K562 (cell line): Measurements from ENCODE around the gene CBX3. TPM values are rescaled to one million over a fixed set of nuclear protein-coding genes. Genes with fewer than 3 reads are reported as not detected.
A peak's percentile ranks its signal among the peaks of the same experiment; 100 is the strongest.

Source experiments
- CCNT2 ChIP-seq: IDR thresholded peaks from 2 replicates; pipeline ENCODE4 v1.6.1; 2011; ENCODE audit warnings: borderline replicate concordance, low read depth, mild to moderate bottlenecking, moderate library complexity, mixed read lengths, low read length; ENCODE audit not compliant: insufficient read length; ENCODE audit errors: extremely low read depth
- DPF2 ChIP-seq: fragments of 450-650 bp; IDR thresholded peaks from 2 replicates; pipeline ENCODE4 v1.6.1; 2016
- ETS2 ChIP-seq: IDR thresholded peaks from 2 replicates; pipeline ENCODE4 v1.6.1; 2016; ENCODE audit warnings: borderline replicate concordance, missing genetic modification characterization, mild to moderate bottlenecking, moderate library complexity, missing compliant biosample characterization; ENCODE audit not compliant: poor library complexity, severe bottlenecking
- HDAC1 ChIP-seq, 2 experiments: fragments of 450-650 bp; IDR thresholded peaks; 2 replicates each; pipeline ENCODE4 v1.6.1; 2016 to 2017; ENCODE audit warnings: inconsistent platforms in 1 of 2, mild to moderate bottlenecking in 1 of 2, moderate library complexity in 1 of 2
- SMAD3 ChIP-seq: fragments of 450-650 bp; formaldehyde crosslinking; conservative IDR thresholded peaks from 2 replicates; pipeline ENCODE4 v1.4.0; 2020; ENCODE audit warnings: mild to moderate bottlenecking
- TEAD4 ChIP-seq, 2 experiments: sonication (generic) in 1 of 2; formaldehyde crosslinking in 1 of 2; IDR thresholded peaks; 2 replicates each; pipeline versions ENCODE4 v1.6.1 to v1.8.0; 2012 to 2022; ENCODE audit warnings: borderline replicate concordance in 1 of 2, inconsistent platforms in 1 of 2, low read length in 1 of 2, mild to moderate bottlenecking in 1 of 2, missing genetic modification reagents in 1 of 2
- YY1 ChIP-seq, 3 experiments: IDR thresholded peaks; 2 replicates each; pipeline ENCODE4 v1.6.1; 2011; ENCODE audit warnings: low read length in 2 of 3, mild to moderate bottlenecking in 2 of 3, moderate library complexity in 2 of 3, borderline replicate concordance in 1 of 3, control low read depth in 1 of 3, low read depth in 1 of 3; ENCODE audit not compliant: insufficient read depth in 3 of 3, insufficient replicate concordance in 2 of 3, control insufficient read depth in 1 of 3, insufficient read length in 1 of 3; ENCODE audit errors: extremely low read depth in 1 of 3
- ZEB2 ChIP-seq: fragments of 450-650 bp; IDR thresholded peaks from 2 replicates; pipeline ENCODE4 v1.6.1; 2016
- ZHX1 ChIP-seq: fragments of 150-350 bp; conservative IDR thresholded peaks from 2 replicates; pipeline ENCODE4 v1.6.1; 2014; ENCODE audit warnings: low read length
- ZNF165 ChIP-seq: fragments of 250-450 bp; sonication (Bioruptor Pico); IDR thresholded peaks from 2 replicates; pipeline ENCODE4 v1.4.0; 2020; ENCODE audit warnings: borderline replicate concordance
- ZNF551 ChIP-seq: fragments of 250-450 bp; sonication (Bioruptor Pico); IDR thresholded peaks from 2 replicates; pipeline ENCODE4 v1.5.0; 2021; ENCODE audit warnings: mild to moderate bottlenecking, moderate library complexity
- ZNF717 ChIP-seq: fragments of 250-450 bp; sonication (Bioruptor Pico); IDR thresholded peaks from 2 replicates; pipeline ENCODE4 v1.5.0; 2021
- polyA plus RNA-seq, 8 experiments: library from polyadenylated mRNA; depleted of rRNA in 4 of 8; stranded (reverse) in 5 of 8; unstranded in 3 of 8; fragments of >200 nt; fragmentation: Nextera tagmentation in 2 of 8; fragmentation: Illumina TruSeq in 1 of 8; extraction: Ambion mirVana in 2 of 8; extraction: Trizol in 1 of 8; gene quantifications; 2 replicates each; pipeline versions ENCODE4 v1.2.1 to v1.2.3, GENCODE V29; 2011 to 2014; ENCODE audit warnings: inconsistent platforms in 1 of 8, missing spikeins in 1 of 8
- total RNA-seq, 7 experiments: library from RNA; depleted of rRNA in 6 of 7; stranded (reverse); fragments of >200 nt in 6 of 7; fragmentation: Illumina TruSeq in 2 of 7; extraction: Trizol in 2 of 7; gene quantifications; 2 replicates each; pipeline versions ENCODE4 v1.2.1 to v1.2.3, GENCODE V29; 2011 to 2021; ENCODE audit warnings: low replicate concordance in 1 of 7
- TF ChIP-seq, protein P1 (sequence below), 2 experiments: fragments of 250-450 bp in 1 of 2; fragments of 450-650 bp in 1 of 2; sonication (Bioruptor Pico) in 1 of 2; IDR thresholded peaks; 2 replicates each; pipeline versions ENCODE4 v1.6.1 to v1.8.0; 2016 to 2021; ENCODE audit warnings: mild to moderate bottlenecking in 2 of 2, moderate library complexity in 2 of 2, missing compliant biosample characterization in 1 of 2, missing genetic modification characterization in 1 of 2
- TF ChIP-seq, protein P2 (sequence below): fragments of 450-650 bp; IDR thresholded peaks from 2 replicates; pipeline ENCODE4 v1.6.1; 2016; ENCODE audit warnings: missing biosample characterization, missing genetic modification characterization
- TF ChIP-seq, protein P3 (sequence below): fragments of 450-650 bp; IDR thresholded peaks from 2 replicates; pipeline ENCODE4 v1.7.0; 2016; ENCODE audit warnings: borderline replicate concordance
- TF ChIP-seq, protein P4 (sequence below): fragments of 450-650 bp; IDR thresholded peaks from one replicate; pipeline ENCODE4 v1.6.1; 2018; ENCODE audit warnings: mild to moderate bottlenecking, moderate library complexity; ENCODE audit not compliant: partially characterized antibody
- TF ChIP-seq, protein P5 (sequence below), 2 experiments: fragments of 200-800 bp in 1 of 2; sonication (Bioruptor generic) in 1 of 2; sonication (generic) in 1 of 2; formaldehyde crosslinking in 1 of 2; IDR thresholded peaks in 1 of 2; conservative IDR thresholded peaks in 1 of 2; 2 replicates each; pipeline versions ENCODE4 v1.5.0 to v1.6.1; 2016 to 2020; ENCODE audit warnings: missing compliant biosample characterization in 1 of 2, missing genetic modification characterization in 1 of 2, missing genetic modification reagents in 1 of 2

Gene CBX3
- total and polyA plus RNA-seq, 9 of the 15 experiments (the other 6 are each of a cell fraction or from before 2014, with no cell fraction given): 198 to 413 (median 328) TPM

DNA sequence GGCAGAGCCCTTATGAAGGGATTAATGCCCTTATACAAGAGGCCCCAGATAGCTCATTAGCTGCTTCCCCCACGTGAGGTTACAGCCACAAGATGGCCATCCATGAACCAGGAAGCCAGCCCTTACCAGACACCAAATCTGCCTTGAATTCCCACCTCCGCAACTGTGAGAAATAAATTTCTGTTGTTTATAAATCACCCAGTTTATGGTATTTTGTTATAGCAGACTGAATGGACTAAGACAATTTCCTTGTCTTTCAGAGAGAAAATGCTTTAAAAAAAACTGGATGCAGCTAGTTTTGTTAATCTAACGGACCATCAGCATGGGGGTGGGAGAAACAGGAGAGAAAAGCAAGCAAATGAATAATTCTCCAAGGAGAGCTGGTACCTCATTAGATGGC, 36.5 kb downstream of the CBX3 start (continued):
- TF ChIP-seq ZHX1 (no peak), CCNT2 (no peak), DPF2 (no peak), ZNF551 (CRISPR knock-in tag) (no peak), YY1 (IDR thresholded peaks at IDR 0.05; ENCODE audit: borderline replicate concordance in 1 of 3, control insufficient read depth in 1 of 3, extremely low read depth in 1 of 3, insufficient read depth in 3 of 3, insufficient read length in 1 of 3, insufficient replicate concordance in 2 of 3, low read depth in 1 of 3, low read length in 2 of 3) (peak in 1 of 3 experiments; percentile 67), ZNF165 (CRISPR knock-in tag) (no peak), HDAC1 (IDR thresholded peaks at IDR 0.05) (no peak), TEAD4 (IDR thresholded peaks at IDR 0.05; ENCODE audit: low read length) (peak; percentile 9; the same call in 1 of the 2 replicates), TEAD4 (CRISPR knock-in tag; IDR thresholded peaks at IDR 0.05; ENCODE audit: borderline replicate concordance) (no peak), ZNF717 (no peak), SMAD3 (CRISPR knock-in tag) (no peak; the same call in 1 of the 2 replicates), ZEB2 (no peak), ETS2 (tag) (no peak)
- TF ChIP-seq, protein P1, sequence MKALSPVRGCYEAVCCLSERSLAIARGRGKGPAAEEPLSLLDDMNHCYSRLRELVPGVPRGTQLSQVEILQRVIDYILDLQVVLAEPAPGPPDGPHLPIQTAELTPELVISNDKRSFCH (CRISPR knock-in tag; IDR thresholded peaks at IDR 0.05): no peak
- TF ChIP-seq, protein P1 (tag; IDR thresholded peaks at IDR 0.05): no peak
- TF ChIP-seq, protein P2, sequence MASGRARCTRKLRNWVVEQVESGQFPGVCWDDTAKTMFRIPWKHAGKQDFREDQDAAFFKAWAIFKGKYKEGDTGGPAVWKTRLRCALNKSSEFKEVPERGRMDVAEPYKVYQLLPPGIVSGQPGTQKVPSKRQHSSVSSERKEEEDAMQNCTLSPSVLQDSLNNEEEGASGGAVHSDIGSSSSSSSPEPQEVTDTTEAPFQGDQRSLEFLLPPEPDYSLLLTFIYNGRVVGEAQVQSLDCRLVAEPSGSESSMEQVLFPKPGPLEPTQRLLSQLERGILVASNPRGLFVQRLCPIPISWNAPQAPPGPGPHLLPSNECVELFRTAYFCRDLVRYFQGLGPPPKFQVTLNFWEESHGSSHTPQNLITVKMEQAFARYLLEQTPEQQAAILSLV (tag): peak; percentile 9; the same call in 1 of the 2 replicates
- TF ChIP-seq, protein P3, sequence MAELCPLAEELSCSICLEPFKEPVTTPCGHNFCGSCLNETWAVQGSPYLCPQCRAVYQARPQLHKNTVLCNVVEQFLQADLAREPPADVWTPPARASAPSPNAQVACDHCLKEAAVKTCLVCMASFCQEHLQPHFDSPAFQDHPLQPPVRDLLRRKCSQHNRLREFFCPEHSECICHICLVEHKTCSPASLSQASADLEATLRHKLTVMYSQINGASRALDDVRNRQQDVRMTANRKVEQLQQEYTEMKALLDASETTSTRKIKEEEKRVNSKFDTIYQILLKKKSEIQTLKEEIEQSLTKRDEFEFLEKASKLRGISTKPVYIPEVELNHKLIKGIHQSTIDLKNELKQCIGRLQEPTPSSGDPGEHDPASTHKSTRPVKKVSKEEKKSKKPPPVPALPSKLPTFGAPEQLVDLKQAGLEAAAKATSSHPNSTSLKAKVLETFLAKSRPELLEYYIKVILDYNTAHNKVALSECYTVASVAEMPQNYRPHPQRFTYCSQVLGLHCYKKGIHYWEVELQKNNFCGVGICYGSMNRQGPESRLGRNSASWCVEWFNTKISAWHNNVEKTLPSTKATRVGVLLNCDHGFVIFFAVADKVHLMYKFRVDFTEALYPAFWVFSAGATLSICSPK: no peak
- TF ChIP-seq, protein P4, sequence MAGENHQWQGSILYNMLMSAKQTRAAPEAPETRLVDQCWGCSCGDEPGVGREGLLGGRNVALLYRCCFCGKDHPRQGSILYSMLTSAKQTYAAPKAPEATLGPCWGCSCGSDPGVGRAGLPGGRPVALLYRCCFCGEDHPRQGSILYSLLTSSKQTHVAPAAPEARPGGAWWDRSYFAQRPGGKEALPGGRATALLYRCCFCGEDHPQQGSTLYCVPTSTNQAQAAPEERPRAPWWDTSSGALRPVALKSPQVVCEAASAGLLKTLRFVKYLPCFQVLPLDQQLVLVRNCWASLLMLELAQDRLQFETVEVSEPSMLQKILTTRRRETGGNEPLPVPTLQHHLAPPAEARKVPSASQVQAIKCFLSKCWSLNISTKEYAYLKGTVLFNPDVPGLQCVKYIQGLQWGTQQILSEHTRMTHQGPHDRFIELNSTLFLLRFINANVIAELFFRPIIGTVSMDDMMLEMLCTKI: no peak
- TF ChIP-seq, protein P5, sequence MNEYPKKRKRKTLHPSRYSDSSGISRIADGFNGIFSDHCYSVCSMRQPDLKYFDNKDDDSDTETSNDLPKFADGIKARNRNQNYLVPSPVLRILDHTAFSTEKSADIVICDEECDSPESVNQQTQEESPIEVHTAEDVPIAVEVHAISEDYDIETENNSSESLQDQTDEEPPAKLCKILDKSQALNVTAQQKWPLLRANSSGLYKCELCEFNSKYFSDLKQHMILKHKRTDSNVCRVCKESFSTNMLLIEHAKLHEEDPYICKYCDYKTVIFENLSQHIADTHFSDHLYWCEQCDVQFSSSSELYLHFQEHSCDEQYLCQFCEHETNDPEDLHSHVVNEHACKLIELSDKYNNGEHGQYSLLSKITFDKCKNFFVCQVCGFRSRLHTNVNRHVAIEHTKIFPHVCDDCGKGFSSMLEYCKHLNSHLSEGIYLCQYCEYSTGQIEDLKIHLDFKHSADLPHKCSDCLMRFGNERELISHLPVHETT (CRISPR knock-in tag; conservative IDR thresholded peaks at IDR 0.05 in 1 of 2, IDR thresholded peaks at IDR 0.05 in 1 of 2): peak in 1 of 2 experiments; percentile 33; a peak in 1 of 4 replicates
